ENCODE results near the gene FUOM.

DNA sequence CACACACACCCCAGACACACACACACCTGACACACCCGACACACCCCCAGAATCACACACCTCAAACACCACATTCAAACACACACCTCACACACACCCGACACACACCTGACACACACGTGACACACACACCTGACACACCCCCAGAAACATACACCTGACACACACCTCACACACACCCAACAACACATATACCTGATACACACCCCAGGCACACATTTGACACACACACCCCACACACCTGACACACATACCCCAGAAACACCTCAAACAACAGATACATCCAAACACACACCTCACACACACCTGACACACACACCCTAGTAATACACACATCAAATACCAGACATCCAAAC lies 20.5 kb downstream of the FUOM start:
- TF ChIP-seq, protein P1, sequence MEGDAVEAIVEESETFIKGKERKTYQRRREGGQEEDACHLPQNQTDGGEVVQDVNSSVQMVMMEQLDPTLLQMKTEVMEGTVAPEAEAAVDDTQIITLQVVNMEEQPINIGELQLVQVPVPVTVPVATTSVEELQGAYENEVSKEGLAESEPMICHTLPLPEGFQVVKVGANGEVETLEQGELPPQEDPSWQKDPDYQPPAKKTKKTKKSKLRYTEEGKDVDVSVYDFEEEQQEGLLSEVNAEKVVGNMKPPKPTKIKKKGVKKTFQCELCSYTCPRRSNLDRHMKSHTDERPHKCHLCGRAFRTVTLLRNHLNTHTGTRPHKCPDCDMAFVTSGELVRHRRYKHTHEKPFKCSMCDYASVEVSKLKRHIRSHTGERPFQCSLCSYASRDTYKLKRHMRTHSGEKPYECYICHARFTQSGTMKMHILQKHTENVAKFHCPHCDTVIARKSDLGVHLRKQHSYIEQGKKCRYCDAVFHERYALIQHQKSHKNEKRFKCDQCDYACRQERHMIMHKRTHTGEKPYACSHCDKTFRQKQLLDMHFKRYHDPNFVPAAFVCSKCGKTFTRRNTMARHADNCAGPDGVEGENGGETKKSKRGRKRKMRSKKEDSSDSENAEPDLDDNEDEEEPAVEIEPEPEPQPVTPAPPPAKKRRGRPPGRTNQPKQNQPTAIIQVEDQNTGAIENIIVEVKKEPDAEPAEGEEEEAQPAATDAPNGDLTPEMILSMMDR (IDR thresholded peaks at IDR 0.05), result no peak
- TF ChIP-seq POLR2AphosphoS5 (IDR thresholded peaks at IDR 0.05) (no peak), POLR2A (IDR thresholded peaks at IDR 0.05) (no peak)
